Glutamatergic neuron (in vitro differentiated cells): ENCODE data around the gene LTC4S. TPM values are rescaled to one million over a fixed set of nuclear protein-coding genes. Genes with fewer than 3 reads are reported as not detected.
A peak's percentile ranks its signal among the peaks of the same experiment; 100 is the strongest.

Source experiments
- DNase-seq: peaks from one replicate; pipeline ENCODE4 v3.0.0; 2022
- H3K27ac Mint-ChIP-seq: one replicate; pipeline ENCODE4 v1.8.0; 2020; ENCODE audit warnings: mild to moderate bottlenecking, mixed read lengths, inconsistent platforms; ENCODE audit not compliant: unreplicated experiment
- H3K27me3 Mint-ChIP-seq: one replicate; pipeline ENCODE4 v1.8.0; 2020; ENCODE audit warnings: mild to moderate bottlenecking, moderate library complexity, mixed read lengths, inconsistent platforms; ENCODE audit not compliant: unreplicated experiment
- H3K36me3 Mint-ChIP-seq: one replicate; pipeline ENCODE4 v1.8.0; 2020; ENCODE audit warnings: mild to moderate bottlenecking, mixed read lengths, inconsistent platforms; ENCODE audit not compliant: unreplicated experiment
- H3K4me1 Mint-ChIP-seq: one replicate; pipeline ENCODE4 v1.8.0; 2020; ENCODE audit warnings: mild to moderate bottlenecking, low read depth, mixed read lengths, inconsistent platforms; ENCODE audit not compliant: unreplicated experiment
- H3K4me3 Mint-ChIP-seq: one replicate; pipeline ENCODE4 v1.8.0; 2020; ENCODE audit warnings: mild to moderate bottlenecking, mixed read lengths, inconsistent platforms; ENCODE audit not compliant: unreplicated experiment
- H3K9me3 Mint-ChIP-seq: one replicate; pipeline ENCODE4 v1.8.0; 2020; ENCODE audit warnings: mild to moderate bottlenecking, moderate library complexity, mixed read lengths, inconsistent platforms; ENCODE audit not compliant: unreplicated experiment
- total RNA-seq: library from RNA; stranded (reverse); fragmentation: NEBNext Ultra II Directional; extraction: Animal tissue kit (Norgen Biotek cat#: 25700); gene quantifications from one replicate; pipeline ENCODE4 v1.2.1, GENCODE V29; 2021; ENCODE audit not compliant: unreplicated experiment
- TF ChIP-seq, protein P1 (sequence below): fragments of 200-600 bp; sonication (generic); IDR thresholded peaks from one replicate; pipeline ENCODE4 v1.5.0; 2021; ENCODE audit not compliant: partially characterized antibody, unreplicated experiment

LTC4S gene
- total RNA-seq, 1 donor from 2014 or later, result 0.91 TPM

GRCh38 chr5:179828756-179829421 lies 35.1 kb downstream of the LTC4S start:
- TF ChIP-seq, protein P1, sequence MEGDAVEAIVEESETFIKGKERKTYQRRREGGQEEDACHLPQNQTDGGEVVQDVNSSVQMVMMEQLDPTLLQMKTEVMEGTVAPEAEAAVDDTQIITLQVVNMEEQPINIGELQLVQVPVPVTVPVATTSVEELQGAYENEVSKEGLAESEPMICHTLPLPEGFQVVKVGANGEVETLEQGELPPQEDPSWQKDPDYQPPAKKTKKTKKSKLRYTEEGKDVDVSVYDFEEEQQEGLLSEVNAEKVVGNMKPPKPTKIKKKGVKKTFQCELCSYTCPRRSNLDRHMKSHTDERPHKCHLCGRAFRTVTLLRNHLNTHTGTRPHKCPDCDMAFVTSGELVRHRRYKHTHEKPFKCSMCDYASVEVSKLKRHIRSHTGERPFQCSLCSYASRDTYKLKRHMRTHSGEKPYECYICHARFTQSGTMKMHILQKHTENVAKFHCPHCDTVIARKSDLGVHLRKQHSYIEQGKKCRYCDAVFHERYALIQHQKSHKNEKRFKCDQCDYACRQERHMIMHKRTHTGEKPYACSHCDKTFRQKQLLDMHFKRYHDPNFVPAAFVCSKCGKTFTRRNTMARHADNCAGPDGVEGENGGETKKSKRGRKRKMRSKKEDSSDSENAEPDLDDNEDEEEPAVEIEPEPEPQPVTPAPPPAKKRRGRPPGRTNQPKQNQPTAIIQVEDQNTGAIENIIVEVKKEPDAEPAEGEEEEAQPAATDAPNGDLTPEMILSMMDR, result no peak
- DNase-seq, result no peak
- peaks cover 18% of the 10 kb centered on the region for H3K4me1 Mint-ChIP-seq
- H3K27ac Mint-ChIP-seq, result peak overlapping the region; percentile 73
- no peak overlapping the region for H3K4me3 Mint-ChIP-seq
- peaks cover 17% of the 10 kb centered on the region for H3K36me3 Mint-ChIP-seq
- peaks cover 12% of the 10 kb centered on the region for H3K9me3 Mint-ChIP-seq
- H3K27me3 Mint-ChIP-seq, result peaks cover 6% of the 10 kb centered on the region

GRCh38 chr5:179829732-179830435 lies 36.1 kb downstream of the LTC4S start:
- Mint-ChIP-seq H3K27me3 (peaks cover 4% of the 10 kb centered on the region), H3K27ac (no peak overlapping the region), H3K4me1 (peaks cover 15% of the 10 kb centered on the region), H3K9me3 (peaks cover 12% of the 10 kb centered on the region), H3K4me3 (no peak overlapping the region), H3K36me3 (peaks cover 17% of the 10 kb centered on the region)
- TF ChIP-seq, protein P1, result no peak
- DNase-seq, result no peak

DNA sequence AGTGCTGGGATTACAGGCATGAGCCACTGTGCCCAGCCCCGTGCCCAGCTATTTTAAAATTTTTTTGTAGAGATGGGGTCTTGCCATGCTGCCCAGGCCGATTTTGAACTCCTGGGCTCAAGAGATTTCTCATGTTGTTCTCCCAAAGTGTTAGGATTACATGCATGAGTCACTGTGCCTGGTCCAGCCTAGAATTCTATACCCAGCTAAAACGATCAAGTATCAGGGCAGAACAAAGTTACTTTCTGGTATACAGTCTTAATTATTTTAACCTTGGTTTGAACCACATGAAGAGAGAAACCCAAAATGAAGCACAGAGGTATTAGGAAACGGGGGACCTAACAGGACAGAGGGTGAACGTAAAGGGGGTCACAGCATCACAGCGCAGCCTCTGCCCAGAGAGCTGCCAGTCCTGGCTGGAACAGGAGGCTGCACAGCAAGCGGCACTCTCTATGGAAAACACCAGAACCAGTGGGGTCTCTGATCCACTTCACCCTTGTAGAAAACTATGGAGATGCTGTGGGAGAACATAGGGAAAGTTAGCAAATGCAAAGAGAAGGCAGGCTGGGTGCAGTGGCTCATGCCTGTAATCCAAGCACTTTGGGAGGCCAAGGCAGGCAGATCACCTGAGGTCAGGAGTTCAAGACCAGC lies 37.2 kb downstream of the LTC4S start:
- Mint-ChIP-seq H3K4me1 (peaks cover 13% of the 10 kb centered on the region), H3K27me3 (peaks cover 3% of the 10 kb centered on the region), H3K36me3 (peaks cover 25% of the 10 kb centered on the region), H3K9me3 (peaks cover 14% of the 10 kb centered on the region), H3K4me3 (no peak overlapping the region), H3K27ac (no peak overlapping the region)
- no peak for DNase-seq
- TF ChIP-seq, protein P1, result no peak

- Mint-ChIP-seq H3K27ac (no peak overlapping the region), H3K4me1 (peaks cover 9% of the 10 kb centered on the region), H3K9me3 (peaks cover 14% of the 10 kb centered on the region), H3K27me3 (peaks cover 5% of the 10 kb centered on the region), H3K4me3 (peak overlapping the region; percentile 32), H3K36me3 (peaks cover 37% of the 10 kb centered on the region)
- TF ChIP-seq, protein P1, result no peak
- DNase-seq, result no peak
Measured at GRCh38 chr5:179832039-179832745, 38.4 kb downstream of the LTC4S start.
